HG03571 (cell line): ENCODE measurements around the gene DGKD.

Experiments
- ATAC-seq: cut with Tn5 transposase; IDR thresholded peaks from one replicate; pipeline ENCODE4 v1.9.1; 2021; ENCODE audit not compliant: unreplicated experiment

The DGKD gene

GRCh38 chr2:233489666-233490065 is 135.4 kb downstream of the DGKD start:
- ATAC-seq: no peak

DNA sequence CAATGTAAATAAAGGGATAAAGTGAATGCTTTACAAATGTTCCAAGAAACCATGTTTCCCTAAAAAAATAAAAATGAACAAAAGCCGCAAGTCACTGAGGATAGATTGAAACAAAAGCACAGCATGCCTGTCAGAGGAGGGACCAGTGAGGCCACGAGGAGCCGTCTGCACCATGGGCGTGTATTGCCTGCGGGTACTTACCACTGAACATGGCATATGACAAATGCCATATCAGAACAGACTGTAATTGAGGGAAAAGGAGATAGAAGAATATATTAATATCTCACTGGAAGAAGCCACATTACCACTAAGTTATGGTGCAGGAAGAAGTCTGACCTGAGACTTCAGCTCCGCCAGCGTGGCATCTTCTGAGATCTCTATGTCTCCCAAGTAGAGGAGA is 136.5 kb downstream of the DGKD start:
- ATAC-seq: no peak

- no peak for ATAC-seq
These were observed 137.0 kb downstream of the DGKD start for GRCh38 chr2:233491326-233491725.

- no peak for ATAC-seq
These were observed 137.8 kb downstream of the DGKD start for GRCh38 chr2:233492078-233492477.

DNA sequence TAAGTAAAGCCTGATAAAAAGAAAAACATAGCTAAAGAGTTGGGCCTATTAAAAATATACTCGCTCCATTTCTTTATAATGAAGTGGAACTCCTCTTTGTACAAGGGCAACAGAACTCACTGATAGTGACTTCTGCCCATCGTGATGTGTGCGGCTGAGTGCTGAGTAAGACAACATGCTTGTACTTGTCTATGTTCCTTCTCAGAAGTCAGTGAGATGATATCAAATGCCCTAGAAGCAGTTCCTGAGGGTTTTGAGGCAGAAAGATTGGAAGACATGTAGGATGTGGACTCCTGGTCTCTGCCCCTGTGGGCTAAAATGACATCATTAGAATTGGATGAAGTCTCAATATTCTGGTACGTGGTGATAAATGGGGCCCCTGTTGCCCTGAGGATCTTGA is 138.5 kb downstream of the DGKD start:
- no peak for ATAC-seq

- no peak for ATAC-seq
These were observed 141.5 kb downstream of the DGKD start for GRCh38 chr2:233495503-233496496.

DNA sequence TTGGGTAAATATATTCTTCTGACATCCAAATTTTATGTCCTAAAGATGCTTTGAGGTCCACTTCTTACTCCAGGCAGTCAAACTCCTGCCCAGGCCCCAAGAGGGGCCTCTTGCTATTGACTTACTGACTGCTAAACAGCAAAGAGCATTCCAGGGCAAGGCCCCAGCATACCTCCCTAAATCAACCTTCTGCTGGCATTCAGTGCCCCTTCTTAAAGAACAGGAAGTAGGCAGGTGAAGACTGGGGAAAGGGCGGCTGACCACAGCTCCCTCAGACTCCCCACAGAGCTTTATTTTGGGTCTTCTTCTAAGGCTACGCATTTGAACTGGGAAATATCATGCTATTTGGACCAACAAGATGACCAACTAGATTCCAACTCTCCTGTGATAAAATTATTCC is 143.4 kb downstream of the DGKD start:
- no peak for ATAC-seq

DNA sequence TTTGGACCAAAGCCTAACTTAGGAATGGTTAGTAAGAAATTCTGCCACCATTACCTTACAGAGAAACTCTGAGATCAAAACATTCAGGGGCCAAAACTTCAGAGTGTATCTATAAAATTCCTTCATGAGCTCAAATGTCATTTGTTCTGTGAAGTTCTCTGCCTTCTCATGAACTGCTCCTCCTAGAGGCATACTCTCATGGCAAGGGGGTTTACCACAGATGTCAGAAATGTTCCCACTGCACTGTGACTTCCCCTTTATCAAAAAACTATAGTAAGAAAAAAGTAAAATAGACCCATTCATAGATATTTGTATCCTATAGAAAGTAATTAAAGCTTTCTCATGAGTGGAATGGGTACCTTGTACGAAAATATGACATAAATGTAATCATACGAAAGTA is 143.8 kb downstream of the DGKD start:
- no peak for ATAC-seq

DNA sequence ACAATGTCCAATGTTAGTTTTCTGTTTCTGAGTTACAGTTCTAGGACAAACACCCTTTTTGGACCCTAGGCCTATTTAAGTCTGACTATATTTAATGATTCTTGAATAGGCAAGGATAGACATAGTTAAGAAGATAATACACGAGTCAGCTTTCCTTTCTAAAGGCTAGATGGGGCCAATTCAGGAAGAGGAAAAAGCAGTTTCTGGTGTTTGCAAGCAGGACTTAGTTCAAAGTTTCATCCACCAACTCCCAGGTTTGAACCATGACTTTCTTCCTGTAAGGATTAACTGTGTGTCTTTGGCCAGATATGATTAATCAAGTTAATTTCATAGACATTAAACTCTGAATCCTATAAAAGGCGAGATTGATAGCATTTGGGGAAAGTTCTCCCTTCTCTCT is 145.6 kb downstream of the DGKD start:
- no peak for ATAC-seq

DNA sequence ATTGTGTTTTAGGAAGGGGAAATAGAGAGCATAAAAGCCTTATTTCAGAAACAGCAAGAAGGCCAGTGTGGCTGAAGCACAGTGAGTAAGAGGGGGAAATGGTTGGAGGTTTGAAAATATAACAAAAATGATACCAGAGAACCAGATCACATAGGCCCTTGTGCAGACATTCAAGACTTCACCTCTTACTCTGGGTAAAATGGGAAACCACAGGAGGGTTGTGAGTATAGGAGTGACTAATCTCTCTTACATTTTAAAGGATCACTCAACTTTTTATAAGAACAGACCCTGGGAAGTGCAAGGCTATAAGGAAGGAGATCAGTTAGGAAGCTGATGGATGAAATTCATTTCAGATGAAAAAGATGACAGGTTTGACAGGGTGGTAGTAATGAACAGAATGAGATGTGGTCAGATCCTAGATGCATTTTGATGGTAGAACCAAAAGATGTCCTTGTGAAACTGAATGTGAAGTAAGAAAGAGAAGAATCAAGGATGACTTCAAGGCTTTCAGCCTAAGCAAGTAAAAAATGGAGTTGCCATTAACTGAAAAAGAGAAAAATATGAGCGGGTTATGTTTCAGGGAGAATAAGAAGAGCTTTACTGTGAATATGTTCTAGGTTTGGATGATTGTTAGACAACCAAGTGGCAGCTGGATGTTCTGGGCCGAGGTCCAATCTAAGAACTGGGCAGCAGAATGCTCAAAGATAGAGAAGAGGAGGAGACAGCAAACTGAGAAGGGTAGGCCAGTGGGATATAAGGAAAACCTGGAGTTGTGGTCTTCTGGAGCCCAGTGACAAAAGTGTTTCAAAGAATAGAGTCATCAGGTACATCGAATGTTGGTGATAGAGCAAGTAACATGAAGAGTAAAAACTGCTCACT is 147.1 kb downstream of the DGKD start:
- no peak for ATAC-seq

DNA sequence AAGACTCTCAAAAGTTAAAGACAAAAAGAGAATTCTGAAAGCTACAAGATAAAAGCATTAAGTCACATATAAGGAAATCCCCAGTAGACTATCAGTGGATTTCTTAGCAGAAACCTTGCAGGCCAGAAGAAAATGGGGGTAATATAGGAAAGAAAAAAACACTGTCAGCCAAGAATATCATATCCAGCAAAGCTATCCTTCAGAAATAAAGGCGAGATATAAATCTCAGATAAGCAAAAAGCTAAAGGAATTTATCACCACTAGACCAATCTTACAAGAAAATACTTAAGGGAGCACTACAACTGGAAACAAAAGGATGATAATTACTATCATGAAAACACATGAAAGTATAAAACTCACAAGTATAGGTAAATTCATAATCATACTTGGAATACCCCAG is 149.2 kb downstream of the DGKD start:
- no peak for ATAC-seq

DNA sequence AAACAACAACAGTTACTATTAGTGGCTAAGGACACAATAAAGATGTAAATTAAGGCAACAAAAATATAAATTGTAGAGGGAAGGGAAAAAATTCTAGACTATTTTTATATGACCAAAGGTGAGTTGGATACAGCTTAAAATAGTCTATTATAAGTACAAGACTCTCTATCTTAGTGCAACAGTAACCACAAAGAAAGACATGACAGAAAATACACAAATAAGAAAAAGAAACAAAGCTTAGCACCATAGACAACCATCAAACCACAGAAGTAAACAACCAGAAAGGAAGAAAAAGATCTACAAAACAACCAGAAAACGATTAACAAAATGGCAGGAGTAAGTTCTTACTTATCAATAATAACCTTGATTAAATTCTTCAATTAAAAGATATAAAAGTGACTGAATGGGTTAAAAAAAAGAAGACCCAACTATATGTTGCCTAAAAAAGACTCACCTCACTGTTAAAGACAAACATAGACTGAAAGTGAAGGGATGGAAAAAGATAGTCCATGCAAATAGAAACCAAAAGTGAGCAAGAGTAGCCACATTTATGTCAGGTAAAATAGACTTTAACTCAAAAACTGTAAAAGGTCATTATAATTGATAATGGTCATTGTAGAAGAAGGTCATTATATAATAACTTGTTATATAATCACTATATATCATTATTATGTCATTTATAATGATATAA is 149.8 kb downstream of the DGKD start:
- ATAC-seq: no peak

- no peak for ATAC-seq
These were observed 159.8 kb downstream of the DGKD start for GRCh38 chr2:233513953-233514655.

GRCh38 chr2:233519787-233520611 is 165.7 kb downstream of the DGKD start:
- peak; percentile 86 for ATAC-seq
